Muscle of leg (tissue), 11 donors: ENCODE results near the gene LRWD1. TPM values are rescaled to one million over a fixed set of nuclear protein-coding genes. Genes with fewer than 3 reads are reported as not detected.
A peak's percentile ranks its signal among the peaks of the same experiment; 100 is the strongest.

ENCODE experiments used
- DNase-seq: peaks from one replicate; pipeline ENCODE4 v3.0.0; 2013
- H3K27ac ChIP-seq: one replicate; pipeline ENCODE4 v1.5.1; 2013; ENCODE audit warnings: mild to moderate bottlenecking, low read length, control low read depth
- H3K27me3 ChIP-seq: one replicate; pipeline ENCODE4 v1.6.1; 2013; ENCODE audit warnings: low read length; ENCODE audit not compliant: control insufficient read depth, insufficient read depth
- H3K36me3 ChIP-seq: one replicate; pipeline ENCODE4 v1.6.1; 2013; ENCODE audit warnings: low read length; ENCODE audit not compliant: control insufficient read depth, insufficient read depth
- H3K4me1 ChIP-seq: one replicate; pipeline ENCODE4 v1.6.1; 2013; ENCODE audit warnings: low read length; ENCODE audit not compliant: control insufficient read depth, insufficient read depth
- H3K4me3 ChIP-seq: one replicate; pipeline ENCODE4 v1.5.1; 2013; ENCODE audit warnings: low read length, control low read depth
- H3K9me3 ChIP-seq: replicated peaks from 2 replicates; pipeline ENCODE4 v1.6.1; 2013; ENCODE audit warnings: low read depth, low read length; ENCODE audit not compliant: control insufficient read depth
- WGBS: methylation state at CpG from one replicate; pipeline ENCODE4 v1.1.5; 2013; ENCODE audit warnings: missing lambda C conversion rate; ENCODE audit not compliant: insufficient coverage; 5-methylcytosine and 5-hydroxymethylcytosine counted together
- polyA plus RNA-seq, 8 donors: library from polyadenylated mRNA; unstranded; fragments of 120-200 nt; gene quantifications; one replicate each; pipeline versions ENCODE4 v1.2.1 to v1.2.3, GENCODE V29; 2013; ENCODE audit warnings: inconsistent platforms in 1 of 8, low replicate concordance in 1 of 8; ENCODE audit not compliant: insufficient read length in 8 of 8, insufficient read depth in 1 of 8
- total RNA-seq: library from RNA; stranded (reverse); fragments of 120-200 nt; gene quantifications from one replicate; pipeline ENCODE4 v1.2.4, GENCODE V29; 2013

LRWD1 gene
- total and polyA plus RNA-seq, 9 donors = 10.2 to 14.5 (median 12.5) TPM

GRCh38 chr7:102439963-102440795 is 24.6 kb upstream of the LRWD1 start:
- no peak overlapping the region for H3K27ac ChIP-seq

GRCh38 chr7:102444961-102445673 is 19.7 kb upstream of the LRWD1 start:
- Histone ChIP-seq H3K36me3 (peaks cover 28% of the 10 kb centered on the region), H3K4me3 (no peak overlapping the region), H3K4me1 (peaks cover 5% of the 10 kb centered on the region), H3K27ac (no peak overlapping the region), H3K27me3 (no peaks in the 10 kb centered on the region), H3K9me3 (no peaks in the 10 kb centered on the region)
- DNase-seq = no peak
- WGBS = 87% methylated on average over 10 of the region's 17 CpGs

More at GRCh38 chr7:102439963-102440795, 24.6 kb upstream of the LRWD1 start:
- Histone ChIP-seq H3K4me1 (peaks cover 9% of the 10 kb centered on the region), H3K27me3 (no peaks in the 10 kb centered on the region), H3K9me3 (no peaks in the 10 kb centered on the region), H3K36me3 (peaks cover 21% of the 10 kb centered on the region), H3K4me3 (no peak overlapping the region)
- 48% methylated on average over 10 of the region's 17 CpGs for WGBS
- DNase-seq = peak; percentile 54

GRCh38 chr7:102445674-102446071 is 19.1 kb upstream of the LRWD1 start:
- 50% methylated on average over 2 of the region's 2 CpGs for WGBS
- no peaks in the 10 kb centered on the region for H3K4me1 ChIP-seq
- no peak for DNase-seq
- no peaks in the 10 kb centered on the region for H3K9me3 ChIP-seq
- no peaks in the 10 kb centered on the region for H3K27me3 ChIP-seq
- no peak overlapping the region for H3K27ac ChIP-seq
- H3K4me3 ChIP-seq = no peak overlapping the region
- peaks cover 26% of the 10 kb centered on the region for H3K36me3 ChIP-seq

- no peak overlapping the region for H3K4me3 ChIP-seq
- no peak overlapping the region for H3K27ac ChIP-seq
- 95% methylated on average over 40 of the region's 41 CpGs for WGBS
- peaks cover 4% of the 10 kb centered on the region for H3K4me1 ChIP-seq
- peaks cover 26% of the 10 kb centered on the region for H3K36me3 ChIP-seq
- H3K27me3 ChIP-seq = no peaks in the 10 kb centered on the region
- DNase-seq = no peak
- H3K9me3 ChIP-seq = no peaks in the 10 kb centered on the region
Observed at GRCh38 chr7:102446387-102447156, 18.2 kb upstream of the LRWD1 start.

- no peak for DNase-seq
- Histone ChIP-seq H3K36me3 (peaks cover 21% of the 10 kb centered on the region), H3K4me3 (no peak overlapping the region), H3K9me3 (no peaks in the 10 kb centered on the region), H3K27ac (no peak overlapping the region), H3K27me3 (no peaks in the 10 kb centered on the region), H3K4me1 (peaks cover 7% of the 10 kb centered on the region)
- 90% methylated on average over 14 of the region's 14 CpGs for WGBS
Observed at GRCh38 chr7:102447311-102447710, 17.5 kb upstream of the LRWD1 start.

GRCh38 chr7:102449136-102449535 is 15.6 kb upstream of the LRWD1 start:
- 95% methylated on average over 12 of the region's 15 CpGs for WGBS
- no peaks in the 10 kb centered on the region for H3K27me3 ChIP-seq
- H3K4me3 ChIP-seq = no peak overlapping the region
- H3K9me3 ChIP-seq = no peaks in the 10 kb centered on the region
- DNase-seq = no peak
- peaks cover 7% of the 10 kb centered on the region for H3K4me1 ChIP-seq
- peaks cover 16% of the 10 kb centered on the region for H3K36me3 ChIP-seq
- H3K27ac ChIP-seq = no peak overlapping the region

- H3K4me3 ChIP-seq = no peak overlapping the region
- WGBS = 71% methylated on average over 3 of the region's 6 CpGs
- H3K4me1 ChIP-seq = peaks cover 7% of the 10 kb centered on the region
- H3K9me3 ChIP-seq = no peaks in the 10 kb centered on the region
- H3K27ac ChIP-seq = no peak overlapping the region
- DNase-seq = no peak
- no peaks in the 10 kb centered on the region for H3K27me3 ChIP-seq
- H3K36me3 ChIP-seq = peaks cover 20% of the 10 kb centered on the region
Observed at GRCh38 chr7:102450242-102450641, 14.5 kb upstream of the LRWD1 start.

GRCh38 chr7:102451371-102452054 is 13.3 kb upstream of the LRWD1 start:
- WGBS = 40% methylated on average over 23 of the region's 23 CpGs
- Histone ChIP-seq H3K36me3 (peaks cover 27% of the 10 kb centered on the region), H3K27ac (no peak overlapping the region), H3K27me3 (no peaks in the 10 kb centered on the region), H3K9me3 (no peaks in the 10 kb centered on the region), H3K4me3 (no peak overlapping the region), H3K4me1 (peaks cover 7% of the 10 kb centered on the region)
- no peak for DNase-seq

- H3K9me3 ChIP-seq = no peaks in the 10 kb centered on the region
- DNase-seq = no peak
- H3K27ac ChIP-seq = no peak overlapping the region
- H3K36me3 ChIP-seq = peaks cover 27% of the 10 kb centered on the region
- WGBS = 95% methylated on average over 3 of the region's 6 CpGs
- H3K4me3 ChIP-seq = no peak overlapping the region
- H3K27me3 ChIP-seq = no peaks in the 10 kb centered on the region
- H3K4me1 ChIP-seq = peaks cover 7% of the 10 kb centered on the region
Observed at GRCh38 chr7:102452451-102452850, 12.3 kb upstream of the LRWD1 start.
